Measurements from ENCODE around the gene PRSS50.

Gene PRSS50

DNA sequence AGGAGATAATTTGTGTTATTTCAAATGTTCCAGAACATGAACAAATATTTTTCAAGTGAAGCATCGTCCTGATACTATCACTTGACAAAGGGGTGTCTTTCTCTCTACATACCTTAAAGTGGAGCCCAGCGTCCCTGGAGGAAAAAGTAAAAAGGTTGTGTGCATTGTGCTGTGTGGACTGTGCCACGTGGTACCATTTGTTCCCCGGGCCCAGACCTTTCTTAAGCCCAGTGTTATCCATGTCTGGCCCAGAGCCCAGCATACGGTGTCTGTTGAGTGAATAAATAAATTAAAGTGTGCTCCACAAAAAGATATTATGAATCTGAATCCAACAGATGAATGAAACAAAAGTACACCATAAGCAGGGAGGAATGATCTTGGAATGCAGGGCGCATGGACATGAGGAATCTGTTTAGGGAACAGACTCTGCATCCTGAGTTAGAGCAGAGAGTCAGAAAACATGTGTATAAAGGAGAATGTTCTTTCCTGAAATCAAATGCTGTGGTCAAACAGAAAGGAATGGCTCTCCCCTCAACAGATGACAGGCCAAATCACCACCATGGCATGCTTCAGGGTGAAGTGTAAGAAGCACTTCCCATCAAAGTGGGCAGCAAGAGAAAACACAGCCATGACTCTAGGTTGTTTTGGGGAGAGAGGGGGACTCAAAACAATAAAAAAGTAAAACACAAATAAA lies 8.1 kb upstream of the PRSS50 start:
- DNase-seq (ENCODE audit: low read depth), result no peak

DNA sequence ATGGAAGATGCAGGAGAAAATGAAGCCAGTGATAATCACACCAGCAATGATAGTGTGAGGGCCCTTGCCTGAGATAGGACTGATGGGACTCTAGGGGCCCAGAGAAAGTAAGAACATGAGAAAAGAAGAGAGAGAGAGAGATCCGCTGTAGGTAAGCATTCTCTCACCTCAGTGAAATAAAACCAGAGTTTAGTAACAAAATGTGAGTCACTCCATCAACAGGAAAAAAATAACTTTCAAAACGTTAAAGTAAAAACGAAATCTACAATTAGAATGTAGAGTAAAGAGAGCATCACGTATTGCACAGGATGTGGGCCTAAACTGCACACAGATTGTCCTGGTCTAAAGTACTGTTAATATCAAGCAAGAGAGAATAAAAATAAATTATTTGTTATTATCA lies 6.8 kb upstream of the PRSS50 start:
- DNase-seq (ENCODE audit: low read depth), result no peak

DNA sequence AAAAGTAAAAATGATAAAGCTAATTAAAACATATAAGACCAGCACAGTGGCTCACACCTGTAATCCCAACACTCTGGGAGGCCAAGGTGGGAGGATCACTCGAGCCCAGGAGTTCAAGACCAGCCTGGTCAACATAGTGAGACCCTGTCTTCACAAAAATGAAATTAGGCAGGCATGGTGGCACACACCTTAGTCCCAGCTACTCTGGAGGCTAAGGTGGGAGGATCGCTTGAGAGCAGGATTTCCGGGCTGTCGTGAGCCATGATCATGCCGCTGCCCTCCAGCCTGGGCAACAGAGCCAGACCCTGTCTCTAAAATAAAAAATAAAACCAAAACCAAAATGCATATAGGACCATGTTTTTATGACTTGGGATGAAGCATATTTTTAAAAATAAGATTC lies 4.8 kb upstream of the PRSS50 start:
- DNase-seq (ENCODE audit: low read depth), result no peak

DNA sequence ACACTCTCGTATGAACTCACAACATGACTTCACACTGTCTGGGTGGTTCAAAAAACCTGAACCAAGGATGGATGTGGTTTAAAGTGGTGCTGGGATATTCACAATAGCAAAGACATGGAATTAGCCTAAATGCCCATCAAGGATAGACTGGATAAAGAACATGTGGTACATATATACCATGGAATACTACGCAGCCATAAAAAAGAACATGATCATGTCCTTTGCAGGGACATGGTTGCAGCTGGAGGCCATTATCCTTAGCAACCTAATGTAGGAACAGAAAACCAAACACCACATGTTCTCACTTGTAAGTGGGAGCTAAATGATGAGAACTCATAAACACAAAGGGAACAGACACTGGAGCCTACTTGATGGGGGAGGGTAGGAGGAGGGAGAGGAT lies 3.3 kb upstream of the PRSS50 start:
- DNase-seq (ENCODE audit: low read depth), result no peak

DNA sequence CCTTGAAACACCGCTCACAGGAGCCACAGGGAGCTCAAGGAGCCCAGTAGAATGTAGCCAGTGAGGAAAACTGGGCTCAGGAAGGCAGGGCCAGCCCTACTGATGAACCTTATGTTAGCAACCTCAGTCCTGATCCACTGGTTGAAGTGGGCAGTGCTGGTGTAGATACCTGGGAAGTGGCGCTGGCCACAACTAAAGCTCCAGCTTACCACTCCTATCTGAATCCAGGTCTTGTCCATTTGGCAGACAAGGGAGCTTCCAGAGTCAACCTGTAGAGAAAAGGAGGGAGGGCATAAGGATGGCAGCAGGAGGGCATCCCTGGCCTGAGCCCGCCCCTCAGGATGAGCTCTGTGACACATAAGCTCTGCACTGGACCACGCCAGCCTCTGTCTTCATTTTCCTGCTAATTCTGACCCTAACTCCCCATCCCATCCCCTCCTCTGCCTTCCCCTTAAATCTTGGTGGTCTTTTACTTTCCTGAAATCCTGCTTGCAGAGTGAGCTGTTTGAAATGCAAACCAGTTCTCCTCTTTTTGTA lies 2.1 kb upstream of the PRSS50 start:
- no peak for DNase-seq (ENCODE audit: low read depth)

DNA sequence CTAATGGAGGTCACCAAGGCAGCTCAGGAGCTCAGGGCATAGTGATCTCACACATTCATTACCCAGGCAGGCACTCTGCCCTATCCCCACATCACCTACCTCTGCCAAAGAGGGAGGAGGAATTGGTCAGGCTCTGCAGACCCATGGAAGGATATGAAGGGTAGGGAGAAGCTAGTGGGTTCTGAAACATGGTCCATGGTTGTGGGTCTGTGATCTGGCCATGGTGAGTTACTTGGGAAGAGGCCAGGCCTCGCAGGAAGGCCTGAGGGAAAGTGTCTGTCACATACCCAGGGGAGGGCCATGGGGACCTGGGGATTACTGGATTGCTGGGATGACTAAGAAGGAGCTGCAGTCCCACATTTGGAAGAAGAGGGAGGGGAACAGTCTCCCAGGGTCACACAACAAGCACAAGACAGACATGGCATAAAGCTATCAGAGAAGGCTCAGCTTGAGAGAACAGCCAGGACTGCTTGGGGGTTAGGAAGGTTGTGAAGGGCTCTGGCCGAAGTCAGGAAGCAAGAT lies 1.4 kb upstream of the PRSS50 start:
- DNase-seq (ENCODE audit: low read depth), result no peak

DNA sequence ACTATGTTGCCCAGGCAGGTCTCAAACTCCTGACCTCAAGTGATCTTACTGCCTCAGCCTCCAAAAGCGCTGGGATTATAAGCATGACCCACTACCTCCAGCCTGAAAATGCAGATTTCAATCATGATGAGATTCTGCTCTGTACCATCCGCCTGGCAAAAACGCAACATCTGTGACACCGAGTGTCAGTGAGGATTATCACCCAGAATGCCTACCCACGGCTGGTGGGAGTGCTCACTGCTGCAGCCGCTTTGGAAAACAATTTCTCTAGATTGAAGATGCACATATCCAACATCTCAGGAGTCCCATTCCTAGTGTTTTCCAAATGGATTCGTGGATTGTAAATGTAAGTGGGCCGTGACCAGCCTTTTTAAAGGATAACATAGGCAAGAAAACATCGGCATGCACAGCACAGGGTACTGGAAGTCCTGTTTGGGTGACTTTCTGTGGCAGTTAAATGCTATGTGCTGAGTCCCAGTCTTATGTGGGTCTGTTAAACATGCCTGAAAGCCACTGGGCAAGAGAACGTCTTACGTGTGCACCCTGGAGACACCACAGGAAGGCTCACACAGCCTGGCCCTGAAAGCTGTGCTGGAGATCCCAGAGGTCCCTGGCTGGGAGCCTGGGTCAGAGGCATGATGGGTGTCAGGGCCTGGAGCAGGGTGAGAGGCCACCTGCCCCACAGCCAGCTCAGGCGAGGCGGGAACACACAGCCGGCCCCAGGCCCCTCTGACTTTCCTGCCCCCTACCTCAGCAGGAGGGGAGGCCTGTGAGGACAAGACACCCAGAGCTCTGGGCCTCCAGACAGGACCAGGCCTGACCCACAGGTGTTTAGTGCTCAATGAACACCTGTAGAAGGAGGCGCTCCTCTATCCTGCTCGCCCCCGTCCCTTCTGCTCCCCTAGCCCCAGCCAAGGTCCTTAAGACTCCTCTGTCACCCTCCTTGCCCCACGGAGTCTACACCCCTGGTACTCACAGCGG lies 918 bp downstream of the PRSS50 start:
- no peak for DNase-seq (ENCODE audit: low read depth)

DNA sequence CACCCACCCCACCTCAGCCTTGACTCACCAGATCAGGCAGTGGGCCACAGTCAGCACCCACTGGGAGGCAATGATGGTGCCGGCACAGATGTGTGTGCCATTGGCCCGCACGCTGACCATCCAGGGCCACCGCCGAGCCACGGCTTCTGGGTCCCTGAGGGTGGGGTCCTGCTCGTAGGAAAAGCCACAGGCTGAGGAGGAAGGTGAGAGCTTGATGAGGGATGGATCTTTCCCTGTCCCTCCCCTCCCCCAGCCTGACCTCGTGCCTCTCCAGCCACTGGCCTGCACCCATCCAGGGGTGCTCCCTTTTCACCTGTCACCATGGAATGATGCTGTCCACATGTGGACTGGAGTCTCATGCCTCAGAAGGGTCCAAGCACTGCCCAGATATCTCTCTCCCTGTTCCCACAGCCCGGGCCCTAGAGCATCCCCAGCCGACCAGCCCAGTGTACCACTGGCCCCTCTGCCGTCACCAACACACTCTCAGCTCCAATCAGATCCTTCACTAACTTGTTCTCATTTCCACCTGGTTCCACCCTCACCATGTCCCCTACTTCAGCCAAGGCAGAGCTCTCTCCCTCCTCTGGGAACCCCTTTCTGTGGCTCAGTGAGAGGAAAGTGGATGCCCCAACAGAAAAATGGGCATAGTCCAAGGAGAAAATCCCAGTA lies 2.0 kb downstream of the PRSS50 start:
- DNase-seq (ENCODE audit: low read depth), result no peak

DNA sequence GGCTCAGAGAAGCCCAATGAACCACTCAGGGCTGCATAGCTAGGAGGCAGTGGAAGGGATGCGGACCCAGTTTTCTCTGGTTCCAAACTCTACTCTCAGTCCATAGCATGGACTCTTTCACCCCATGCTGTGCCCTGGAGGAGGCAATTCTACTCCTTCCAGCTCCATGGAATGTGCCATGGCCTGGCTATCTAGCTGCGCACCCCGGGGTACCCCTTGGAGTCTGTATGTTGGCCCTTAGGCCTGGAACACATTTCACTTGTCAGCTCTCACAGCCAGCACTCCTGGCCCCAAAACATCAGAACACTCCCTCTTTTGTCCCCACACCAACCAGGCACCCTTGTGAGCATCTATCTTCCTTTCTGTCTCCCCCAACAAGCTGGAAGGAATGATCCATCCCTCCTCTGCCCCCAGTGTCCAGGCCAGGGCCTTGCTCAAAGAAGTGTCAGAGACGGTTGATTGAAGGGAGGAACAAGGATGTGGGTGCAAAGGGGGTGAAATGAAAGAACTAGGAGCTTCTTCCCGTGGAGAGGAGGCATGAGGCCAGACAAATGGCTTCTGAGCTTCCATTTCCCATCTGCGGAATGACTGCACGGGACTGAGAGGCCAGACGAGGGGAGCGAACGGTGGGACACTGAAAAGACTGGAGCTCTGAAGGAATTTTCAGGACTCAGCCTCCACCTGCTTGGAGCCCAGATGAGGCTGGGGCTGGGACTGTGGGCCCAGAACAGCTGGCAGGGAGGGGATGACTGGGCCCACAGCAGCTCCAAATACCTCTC lies 2.8 kb downstream of the PRSS50 start:
- no peak for DNase-seq (ENCODE audit: low read depth)

DNA sequence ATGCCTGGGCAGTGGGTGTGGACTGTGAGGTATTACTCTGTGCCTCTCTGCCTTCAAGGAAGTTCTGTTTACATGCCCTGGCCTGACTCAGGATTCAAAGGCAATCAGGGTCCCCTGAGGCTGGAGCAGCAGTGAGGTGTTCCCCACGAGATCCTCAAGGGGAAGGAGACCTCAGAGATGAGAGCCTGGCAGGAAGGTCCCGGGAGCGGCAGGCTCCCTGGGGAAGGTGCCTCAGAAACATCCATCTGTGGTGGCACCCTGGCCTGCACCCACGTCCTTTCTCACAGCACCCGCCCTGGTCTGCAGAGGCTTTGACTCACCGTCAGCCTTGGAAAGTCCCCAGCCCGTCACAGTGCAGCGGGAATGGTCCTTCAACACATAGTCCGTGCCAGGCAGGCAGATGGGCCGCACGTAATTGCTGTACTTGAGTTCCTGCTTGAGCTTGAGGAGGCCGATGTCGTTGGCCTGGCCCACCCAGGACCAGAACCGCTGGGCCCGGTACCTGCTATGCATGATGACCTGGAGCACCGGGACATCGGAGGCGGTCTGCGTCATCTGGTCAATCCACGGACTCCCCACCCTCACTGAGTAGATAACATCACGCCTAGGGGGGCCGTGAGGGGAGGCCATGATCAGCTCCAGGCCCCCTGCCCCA lies 3.6 kb downstream of the PRSS50 start:
- no peak for DNase-seq (ENCODE audit: low read depth)

DNA sequence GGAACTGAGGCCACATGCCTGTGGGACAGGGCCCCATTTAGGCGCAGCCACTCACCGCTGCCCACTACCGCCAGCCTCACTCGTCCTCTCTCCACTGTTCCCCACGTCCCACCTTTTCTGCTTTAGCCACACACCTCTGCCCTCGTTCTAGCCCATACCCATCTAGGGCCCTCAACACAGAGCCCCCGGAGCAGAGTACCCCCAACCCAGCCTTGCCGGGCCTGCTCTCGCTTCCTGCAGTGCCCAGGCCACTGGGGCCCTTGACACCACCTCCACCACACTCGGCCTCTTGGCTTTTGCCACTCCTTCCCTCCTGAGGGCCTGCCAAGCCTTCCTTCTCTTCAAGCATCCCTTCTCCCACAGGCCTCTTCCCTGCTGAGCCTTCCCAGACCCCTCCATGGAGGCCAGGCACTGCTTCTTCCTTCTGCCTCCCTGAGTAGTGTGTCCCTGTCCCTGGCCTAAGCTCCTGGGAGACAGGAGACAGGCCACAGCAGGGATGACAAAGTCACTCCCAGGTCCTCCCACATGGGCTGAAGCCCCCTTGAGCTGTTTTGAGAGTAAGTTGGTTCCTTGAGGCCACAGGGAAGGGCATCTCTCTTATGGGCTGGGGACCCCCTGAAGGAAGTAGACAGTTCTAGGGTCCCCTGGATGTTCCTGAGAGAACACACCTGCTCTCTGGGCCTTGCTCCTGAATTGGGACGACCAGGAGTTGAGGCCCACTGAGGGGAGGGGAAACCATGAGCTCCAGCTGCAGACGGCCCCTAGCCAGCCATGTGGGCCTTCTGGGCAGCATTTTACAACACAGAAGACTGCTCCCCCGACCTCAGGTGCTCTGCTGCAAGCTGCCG lies 4.4 kb downstream of the PRSS50 start:
- no peak for DNase-seq (ENCODE audit: low read depth)

DNA sequence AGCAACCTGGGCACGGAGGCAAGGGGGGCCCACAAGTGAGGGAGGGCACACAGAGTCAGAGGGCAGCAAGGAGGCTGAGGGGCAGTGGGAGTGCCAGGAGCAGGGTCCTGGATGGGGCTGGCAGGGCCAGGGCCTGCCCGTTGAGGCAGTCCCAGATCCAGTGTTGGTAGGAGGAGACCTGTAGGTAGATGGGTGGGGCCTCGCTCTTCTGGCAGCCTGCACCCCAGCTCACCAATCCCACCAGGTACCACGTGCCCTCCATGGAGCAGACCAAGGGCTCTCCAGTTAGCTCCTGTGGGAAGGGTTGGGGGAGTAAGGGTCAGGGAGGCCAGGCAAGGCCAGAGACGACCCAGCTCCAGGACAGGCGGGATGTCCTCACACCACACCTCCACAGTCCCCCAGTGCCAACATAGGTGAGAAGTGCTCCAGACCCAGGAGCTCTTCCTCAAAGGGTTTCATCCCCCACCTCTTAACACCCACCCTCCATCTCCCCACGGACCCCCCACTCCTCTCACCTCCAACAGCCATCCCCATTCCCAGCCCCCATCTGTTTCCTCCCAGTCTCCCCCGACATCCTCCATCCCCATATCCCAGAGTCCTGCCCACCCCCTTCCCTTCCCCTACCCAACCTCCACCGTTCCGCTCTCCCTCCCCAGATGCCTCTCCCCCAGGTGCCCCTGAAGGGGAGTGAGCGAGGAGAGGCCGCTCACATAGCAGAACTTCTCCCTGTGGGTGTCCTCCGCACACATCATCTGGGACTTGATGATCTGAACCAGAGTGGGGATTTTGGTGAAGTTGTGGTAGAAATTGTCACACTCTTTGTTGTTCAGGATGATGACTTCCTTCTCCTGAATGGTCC lies 5.2 kb downstream of the PRSS50 start:
- DNase-seq (ENCODE audit: low read depth), result no peak

DNA sequence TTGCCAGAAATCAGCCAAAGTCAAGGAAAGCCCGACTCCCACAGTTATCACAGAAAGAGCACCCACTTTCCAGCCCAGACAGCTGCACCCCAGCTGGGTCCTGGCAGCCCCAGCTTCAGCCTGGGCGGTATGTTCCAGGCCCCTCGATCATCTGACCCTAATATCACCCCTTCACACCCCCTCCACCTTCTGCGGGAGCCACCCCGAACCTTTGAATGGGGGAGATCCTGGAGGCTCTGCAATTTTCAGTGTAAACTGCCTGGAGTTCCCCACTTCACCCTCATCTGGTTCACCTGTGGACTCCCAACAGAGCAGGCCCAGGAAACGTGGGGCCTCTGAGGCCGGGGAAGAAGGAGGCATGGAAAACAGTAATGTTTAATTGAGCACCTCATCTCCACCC lies 5.9 kb downstream of the PRSS50 start:
- DNase-seq (ENCODE audit: low read depth), result no peak

DNA sequence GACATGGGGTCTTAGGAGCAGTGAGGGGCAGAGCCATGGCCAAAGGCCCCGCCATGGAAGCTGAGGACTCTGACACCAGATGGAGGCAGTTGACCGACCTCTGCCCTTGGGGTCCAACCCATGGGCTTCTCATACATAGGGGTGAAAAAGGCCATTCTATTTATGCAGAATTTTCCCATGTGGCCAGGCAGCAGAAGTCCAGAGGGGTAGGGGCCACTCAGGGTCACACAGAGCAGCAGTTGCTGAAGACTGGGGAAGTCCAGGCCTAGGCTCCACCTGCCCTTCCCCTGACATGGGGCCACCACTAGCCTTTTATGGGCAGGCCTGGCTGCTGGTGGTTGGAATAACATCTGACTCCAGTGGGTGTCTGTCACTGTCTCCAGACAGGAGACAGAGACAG lies 6.4 kb downstream of the PRSS50 start:
- no peak for DNase-seq (ENCODE audit: low read depth)

DNA sequence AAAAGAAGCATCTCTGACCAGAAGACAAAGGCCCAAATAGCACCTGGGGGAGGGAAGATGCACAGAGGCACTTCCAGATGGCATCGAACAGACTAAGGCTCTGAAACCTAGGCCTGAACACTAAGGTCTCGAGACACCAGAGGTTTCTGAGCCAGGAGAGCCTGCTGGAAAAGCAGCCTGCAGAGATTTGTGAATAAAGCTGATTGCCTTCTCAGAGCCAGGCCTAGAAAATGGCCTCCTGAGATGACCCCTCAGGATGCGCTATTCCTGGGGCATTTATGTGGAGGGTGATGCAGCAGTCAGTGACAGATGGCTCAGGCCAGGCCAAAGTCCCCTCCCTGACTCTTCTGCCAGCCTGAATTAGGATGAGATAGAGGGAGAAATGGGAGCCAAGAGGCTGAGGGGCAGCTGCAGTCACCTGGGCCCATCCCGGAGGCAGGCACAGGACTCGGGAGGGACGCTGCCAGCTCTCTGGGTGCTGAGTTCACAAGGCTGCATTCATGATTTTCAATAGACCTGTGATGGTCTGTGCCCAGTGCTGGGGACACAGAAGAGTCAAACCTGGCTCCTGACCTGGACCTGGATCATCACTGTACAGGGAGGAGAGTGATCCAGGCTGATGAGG lies 6.9 kb downstream of the PRSS50 start:
- no peak for DNase-seq (ENCODE audit: low read depth)

DNA sequence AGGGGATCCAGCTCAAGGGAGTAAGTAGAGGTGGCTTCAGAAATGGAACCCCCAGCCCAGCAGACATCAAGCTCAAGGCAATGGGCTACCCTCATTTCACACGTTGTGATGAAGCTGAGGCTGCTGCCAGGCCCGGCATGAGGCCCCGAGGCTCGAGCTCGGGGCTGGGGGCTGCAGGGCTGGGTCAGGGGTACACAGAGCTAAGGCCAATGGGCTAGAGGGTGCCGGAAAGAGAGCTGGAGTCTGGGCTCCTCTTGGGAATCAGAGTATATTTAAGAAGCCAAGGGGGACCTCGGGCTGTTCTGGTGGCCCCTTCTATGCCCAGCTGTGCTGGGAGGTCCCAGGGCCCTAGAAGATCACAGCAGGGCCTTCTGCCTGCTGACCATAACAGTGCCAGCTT lies 7.4 kb downstream of the PRSS50 start:
- no peak for DNase-seq (ENCODE audit: low read depth)

DNA sequence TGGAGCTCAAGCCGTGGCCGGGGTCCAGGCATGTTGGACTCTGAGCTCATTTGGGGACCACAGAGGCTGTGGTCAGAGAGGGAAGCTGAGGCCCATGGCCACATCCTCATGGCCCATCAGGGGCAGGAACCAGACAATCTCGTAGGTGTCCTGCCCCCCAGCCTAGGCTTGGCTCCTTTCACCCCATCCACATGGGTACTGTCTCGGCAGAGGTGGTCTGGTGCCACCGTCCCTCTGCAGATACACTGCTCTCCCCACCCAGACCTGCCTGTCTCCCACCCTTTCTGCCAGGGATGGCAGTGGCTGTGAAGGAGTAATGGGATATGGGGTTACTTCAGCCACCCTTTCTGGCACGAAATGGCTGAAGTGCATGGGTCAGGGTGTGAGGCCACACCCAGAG lies 7.9 kb downstream of the PRSS50 start:
- DNase-seq (ENCODE audit: low read depth), result no peak

DNA sequence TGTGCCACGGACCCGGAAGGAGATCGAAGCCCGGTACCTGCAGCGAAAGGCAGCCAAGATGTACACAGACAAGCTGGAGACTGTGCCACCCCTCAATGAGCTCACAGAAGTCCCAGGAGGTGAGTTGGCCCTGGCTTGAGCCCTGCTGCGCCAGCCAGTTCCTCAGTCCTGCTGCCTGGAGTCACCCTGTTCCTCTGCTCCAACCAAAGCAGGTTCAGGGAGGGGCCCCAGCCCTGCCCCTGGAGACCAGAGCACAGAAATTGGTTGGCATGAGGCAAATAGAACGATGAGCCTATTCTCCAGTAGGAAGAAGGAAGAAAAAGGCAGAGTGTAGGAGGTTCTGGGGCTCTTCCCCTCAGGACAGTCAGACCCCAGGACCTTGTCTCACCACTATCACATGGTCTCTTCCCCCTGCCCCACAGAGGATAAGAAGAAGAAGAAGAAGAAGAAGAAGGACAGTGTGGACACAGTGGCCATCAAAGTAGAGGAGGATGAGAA lies 8.5 kb downstream of the PRSS50 start:
- no peak for DNase-seq (ENCODE audit: low read depth)
